H1 (cell line): ENCODE measurements around the gene REM2. TPM values are rescaled to one million over a fixed set of nuclear protein-coding genes. Genes with fewer than 3 reads are reported as not detected.

Experiments
- CTCF ChIA-PET: fragments of 300-600 bp; sonication (Branson Sonifier 250); formaldehyde crosslinking; loops from one replicate; lab custom pipeline; 2021; ENCODE audit not compliant: partially characterized antibody; lab: Charles Lee
- POLR2A ChIA-PET: fragments of 300-600 bp; sonication (Branson Sonifier 250); formaldehyde crosslinking; loops from one replicate; lab custom pipeline; 2021; ENCODE audit warnings: inconsistent platforms; ENCODE audit not compliant: partially characterized antibody; lab: Charles Lee
- DNase-seq, 2 experiments: peaks; one replicate each; pipeline versions ENCODE4 v3.0.0 to v3.0.0-alpha.2; 2010 to 2022; ENCODE audit warnings: low spot score in 2 of 2, low read depth in 1 of 2, mixed read lengths in 1 of 2
- FAIRE-seq: peaks from 2 replicates; lab custom pipeline; 2011; peaks lifted over from hg19 to GRCh38; lab: Jason Lieb, UNC
- H2AFZ ChIP-seq: 2 replicates; pipeline ENCODE4 v1.8.1; 2012; ENCODE audit warnings: low read length, inconsistent platforms
- H2AK5ac ChIP-seq: 2 replicates; pipeline ENCODE4 v1.6.1; 2013; ENCODE audit warnings: low read depth, low read length
- H2BK120ac ChIP-seq: replicated peaks from 2 replicates; pipeline ENCODE3; 2013; ENCODE audit warnings: low read depth, low read length, inconsistent platforms
- H2BK12ac ChIP-seq: 2 replicates; pipeline ENCODE4 v1.6.1; 2013; ENCODE audit warnings: low read depth, low read length
- H2BK15ac ChIP-seq: 2 replicates; pipeline ENCODE4 v1.6.1; 2013; ENCODE audit warnings: low read length
- H2BK20ac ChIP-seq: 2 replicates; pipeline ENCODE4 v1.6.1; 2013; ENCODE audit warnings: low read length
- H2BK5ac ChIP-seq: 2 replicates; pipeline ENCODE4 v1.6.1; 2013; ENCODE audit warnings: low read depth, low read length
- H3K14ac ChIP-seq: 2 replicates; pipeline ENCODE4 v1.6.1; 2013; ENCODE audit warnings: inconsistent platforms; ENCODE audit not compliant: insufficient read length
- H3K18ac ChIP-seq: 2 replicates; pipeline ENCODE4 v1.6.1; 2013; ENCODE audit warnings: low read length; ENCODE audit errors: extremely low read depth
- H3K23ac ChIP-seq: 2 replicates; pipeline ENCODE4 v1.6.1; 2013; ENCODE audit warnings: inconsistent platforms; ENCODE audit not compliant: insufficient read length
- H3K23me2 ChIP-seq: 2 replicates; pipeline ENCODE4 v1.6.1; 2013; ENCODE audit warnings: low read depth, low read length
- H3K27ac ChIP-seq: 2 replicates; pipeline ENCODE4 v1.6.1; 2011; ENCODE audit warnings: low read depth, low read length, inconsistent platforms
- H3K27me3 ChIP-seq, 4 experiments: replicated peaks in 1 of 4; 1 replicate in 1 of 4; 2 replicates in 3 of 4; pipeline versions ENCODE4 v1.6.1 to v1.8.1; 2011 to 2013; ENCODE audit warnings: low read length in 3 of 4, mild to moderate bottlenecking in 3 of 4, inconsistent platforms in 2 of 4, mixed read lengths in 2 of 4, moderate library complexity in 1 of 4; ENCODE audit not compliant: control insufficient read depth in 3 of 4, insufficient read depth in 3 of 4; ENCODE audit errors: extremely low read depth in 1 of 4
- H3K36me3 ChIP-seq, 4 experiments: 2 replicates each; pipeline versions ENCODE4 v1.6.1 to v1.8.1; 2011 to 2013; ENCODE audit warnings: mild to moderate bottlenecking in 4 of 4, low read length in 3 of 4, moderate library complexity in 2 of 4, control low read depth in 1 of 4, inconsistent platforms in 1 of 4; ENCODE audit not compliant: insufficient read depth in 4 of 4, control insufficient read depth in 2 of 4
- H3K4ac ChIP-seq: replicated peaks from 2 replicates; pipeline ENCODE3; 2013; ENCODE audit warnings: low read length, low read depth, mixed read lengths, inconsistent platforms; ENCODE audit not compliant: insufficient read length
- H3K4me1 ChIP-seq, 4 experiments: replicated peaks in 1 of 4; 1 replicate in 1 of 4; 2 replicates in 3 of 4; pipeline versions ENCODE4 v1.6.1 to v1.8.1; 2011 to 2013; ENCODE audit warnings: low read length in 3 of 4, inconsistent platforms in 2 of 4, mixed read lengths in 1 of 4; ENCODE audit not compliant: insufficient read depth in 4 of 4, control insufficient read depth in 3 of 4
- H3K4me2 ChIP-seq, 2 experiments: 2 replicates each; pipeline versions ENCODE4 v1.6.1 to v1.8.1; 2011 to 2013; ENCODE audit warnings: low read depth in 2 of 2, low read length in 2 of 2, control low read depth in 1 of 2, inconsistent platforms in 1 of 2, mild to moderate bottlenecking in 1 of 2; ENCODE audit not compliant: insufficient read depth in 1 of 2
- H3K4me3 ChIP-seq, 4 experiments: fragments of 200-600, 300-600 bp in 1 of 4; sonication (generic), shearing (Covaris generic), sonication (Bioruptor Twin) in 1 of 4; 2 replicates each; pipeline versions ENCODE4 v1.5.1 to v1.8.1; 2011 to 2016; ENCODE audit warnings: low read length in 4 of 4, low read depth in 3 of 4, control low read depth in 2 of 4, inconsistent platforms in 2 of 4, mild to moderate bottlenecking in 2 of 4, mixed read lengths in 1 of 4, moderate library complexity in 1 of 4; ENCODE audit not compliant: insufficient read depth in 2 of 4; ENCODE audit errors: extremely low read depth in 1 of 4
- H3K56ac ChIP-seq: replicated peaks from 2 replicates; pipeline ENCODE3; 2013; ENCODE audit warnings: low read depth, mild to moderate bottlenecking, mixed read lengths, low read length, inconsistent platforms; ENCODE audit not compliant: insufficient read length
- H3K79me1 ChIP-seq: 2 replicates; pipeline ENCODE4 v1.6.1; 2013; ENCODE audit warnings: low read depth, low read length, control low read depth
- H3K79me2 ChIP-seq, 2 experiments: 2 replicates each; pipeline versions ENCODE4 v1.6.1 to v1.8.1; 2012 to 2013; ENCODE audit warnings: low read length in 2 of 2, mild to moderate bottlenecking in 2 of 2, inconsistent platforms in 1 of 2; ENCODE audit not compliant: insufficient read depth in 2 of 2, control insufficient read depth in 1 of 2
- H3K9ac ChIP-seq, 4 experiments: replicated peaks in 1 of 4; 1 replicate in 1 of 4; 2 replicates in 3 of 4; pipeline versions ENCODE4 v1.6.1 to v1.8.1; 2011 to 2013; ENCODE audit warnings: low read depth in 3 of 4, low read length in 3 of 4, control low read depth in 2 of 4, mild to moderate bottlenecking in 2 of 4, moderate library complexity in 2 of 4, inconsistent platforms in 1 of 4; ENCODE audit errors: extremely low read depth in 1 of 4
- H3K9me3 ChIP-seq, 2 experiments: 2 replicates each; pipeline versions ENCODE4 v1.6.1 to v1.8.1; 2012 to 2013; ENCODE audit warnings: mild to moderate bottlenecking in 2 of 2, moderate library complexity in 2 of 2, control low read depth in 1 of 2, inconsistent platforms in 1 of 2, low read depth in 1 of 2, low read length in 1 of 2, mixed read lengths in 1 of 2; ENCODE audit not compliant: insufficient read depth in 2 of 2
- H4K20me1 ChIP-seq, 2 experiments: replicated peaks in 1 of 2; 2 replicates each; pipeline versions ENCODE3 to v1.8.1; 2011 to 2013; ENCODE audit warnings: inconsistent platforms in 2 of 2, low read length in 2 of 2, mild to moderate bottlenecking in 1 of 2; ENCODE audit not compliant: insufficient read depth in 2 of 2, control insufficient read depth in 1 of 2
- H4K5ac ChIP-seq: 2 replicates; pipeline ENCODE4 v1.6.1; 2013; ENCODE audit warnings: low read length, low read depth, mixed read lengths, inconsistent platforms; ENCODE audit not compliant: insufficient read length
- H4K8ac ChIP-seq: 2 replicates; pipeline ENCODE4 v1.8.0; 2013; ENCODE audit warnings: mild to moderate bottlenecking, moderate library complexity, low read length, inconsistent platforms; ENCODE audit not compliant: insufficient read depth; ENCODE audit errors: extremely low read depth
- H4K91ac ChIP-seq: replicated peaks from 2 replicates; pipeline ENCODE3; 2013; ENCODE audit warnings: low read length, mixed read lengths, inconsistent platforms; ENCODE audit not compliant: insufficient read length
- CHD2 ChIP-seq: IDR thresholded peaks from 2 replicates; pipeline ENCODE4 v1.6.1; 2012; ENCODE audit warnings: low read length, improper control_type of control experiment
- KDM4A ChIP-seq: IDR thresholded peaks from one replicate; pipeline ENCODE4 v1.7.1; 2012; ENCODE audit warnings: low read depth, mild to moderate bottlenecking, moderate library complexity, low read length, inconsistent platforms; ENCODE audit not compliant: severe bottlenecking
- PHF8 ChIP-seq: fragments of 200-600 bp; sonication (generic); conservative IDR thresholded peaks from 2 replicates; pipeline ENCODE4 v1.7.1; 2012; ENCODE audit warnings: low read depth, mild to moderate bottlenecking, inconsistent platforms, low read length, moderate library complexity
- RNF2 ChIP-seq: fragments of 200-900, 300-1000 bp; sonication (generic); IDR thresholded peaks from 2 replicates; pipeline ENCODE4 v1.7.1; 2016; ENCODE audit warnings: borderline replicate concordance, low read depth, mild to moderate bottlenecking, antibody characterized with exemption, low read length; ENCODE audit not compliant: poor library complexity, severe bottlenecking; ENCODE audit errors: missing control alignments
- SAP30 ChIP-seq: fragments of 300-600 bp; sonication (generic); IDR thresholded peaks from 2 replicates; pipeline ENCODE4 v1.7.1; 2012; ENCODE audit warnings: low read length, moderate library complexity, mild to moderate bottlenecking, inconsistent platforms; ENCODE audit not compliant: insufficient read depth, insufficient replicate concordance
- SP1 ChIP-seq: IDR thresholded peaks from 2 replicates; pipeline ENCODE4 v1.6.1; 2011; ENCODE audit warnings: low read depth, low read length
- WGBS, 2 experiments: shearing (Covaris generic) in 1 of 2; methylation state at CpG; one replicate each; pipeline versions ENCODE4 v1.1.6 to v1.1.7; 2013 to 2015; ENCODE audit warnings: low lambda C conversion rate in 2 of 2, mixed read lengths in 2 of 2, inconsistent platforms in 1 of 2, low coverage in 1 of 2, missing lambda C conversion rate in 1 of 2; ENCODE audit not compliant: insufficient replicate concordance in 2 of 2, insufficient coverage in 1 of 2, insufficient read length in 1 of 2; ENCODE audit errors: extremely low coverage in 1 of 2, missing lambda C conversion rate in 1 of 2; 5-methylcytosine and 5-hydroxymethylcytosine counted together
- polyA plus RNA-seq, 7 experiments: library from polyadenylated mRNA; depleted of rRNA in 3 of 7; stranded (reverse) in 5 of 7; unstranded in 2 of 7; fragments of >200 nt in 5 of 7; fragments of 200-250 nt in 2 of 7; gene quantifications; 1 replicate in 5 of 7; 2 replicates in 1 of 7; 4 replicates in 1 of 7; pipeline versions ENCODE4 v1.2.1 to v1.2.3, GENCODE V29; 2011 to 2013; ENCODE audit warnings: missing spikeins in 2 of 7, mixed read lengths in 2 of 7
- total RNA-seq: library from RNA; stranded (reverse); fragmentation: NEBNext Ultra II Directional; extraction: Animal tissue kit (Norgen Biotek cat#: 25700); gene quantifications from 2 replicates; pipeline ENCODE4 v1.2.1, GENCODE V29; 2021
- TF ChIP-seq, protein P1 (sequence below), 3 experiments: IDR thresholded peaks; 1 replicate in 2 of 3; 2 replicates in 1 of 3; pipeline versions ENCODE4 v1.5.1 to v1.6.1; 2011; ENCODE audit warnings: low read length in 3 of 3, mild to moderate bottlenecking in 3 of 3, inconsistent platforms in 2 of 3, low read depth in 1 of 3, moderate library complexity in 1 of 3; ENCODE audit not compliant: insufficient read depth in 1 of 3; ENCODE audit errors: control extremely low read depth in 1 of 3
- TF ChIP-seq, protein P2 (sequence below): IDR thresholded peaks from 2 replicates; pipeline ENCODE4 v1.6.1; 2012; ENCODE audit warnings: inconsistent platforms
- TF ChIP-seq, protein P3 (sequence below): IDR thresholded peaks from 2 replicates; pipeline ENCODE4 v1.6.1; 2012; ENCODE audit warnings: inconsistent platforms

The REM2 gene
- total and polyA plus RNA-seq, 2 of the 8 experiments (the other 6 are each of a cell fraction or from before 2014, with no cell fraction given): 1.00 to 1.1 TPM

DNA sequence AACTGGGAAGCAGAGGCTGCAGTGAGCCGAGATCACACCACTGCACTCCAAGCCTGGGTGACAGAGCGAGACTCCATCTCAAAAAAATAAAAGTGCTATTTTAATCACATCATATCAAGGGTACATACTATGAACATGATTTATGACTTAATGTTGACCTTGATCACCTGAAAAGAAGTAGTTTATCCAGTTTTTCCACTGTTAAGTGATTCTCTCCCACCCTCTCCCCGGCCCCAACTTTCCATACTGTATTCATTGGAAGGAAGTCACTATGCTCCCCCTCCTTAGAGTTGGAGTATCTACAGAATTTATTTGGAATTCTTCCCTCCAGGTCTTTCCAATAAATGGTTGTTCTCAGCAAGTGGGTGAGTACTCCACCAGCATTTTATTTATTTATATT is 49.1 kb downstream of the REM2 start:
- H2BK12ac ChIP-seq: no peak overlapping the region
- no peak overlapping the region for H2BK15ac ChIP-seq
- H3K27me3 ChIP-seq: no peaks in the 10 kb centered on the region
- FAIRE-seq: no peak
- peaks cover 0 to 3% (median 2%) of the 10 kb centered on the region in 4 experiments; a peak in 4 of 8 replicates for H3K36me3 ChIP-seq
- H3K18ac ChIP-seq: no peak overlapping the region
- no peak overlapping the region for H3K4me2 ChIP-seq
- H3K4me3 ChIP-seq: no peak overlapping the region
- no peaks in the 10 kb centered on the region for H4K20me1 ChIP-seq
- no peak overlapping the region for H2BK120ac ChIP-seq
- no peak overlapping the region for H4K5ac ChIP-seq
- no peak overlapping the region for H3K14ac ChIP-seq
- H3K9me3 ChIP-seq: no peaks in the 10 kb centered on the region
- no peak overlapping the region for H2BK20ac ChIP-seq
- H3K4me1 ChIP-seq: peaks cover 0 to 3% (median 1%) of the 10 kb centered on the region in 4 experiments; a peak in 3 of 7 replicates
- peaks cover 5% of the 10 kb centered on the region; the same call in 1 of the 2 replicates for H3K79me1 ChIP-seq
- CTCF ChIA-PET: interaction anchor here (3.2 kb wide), 1 partner anchor 54 kb away, joined by 20 read pairs; no protein-coding TSS in a partner anchor
- no peak overlapping the region for H2BK5ac ChIP-seq
- 85% methylated on average over 3 of the region's 3 CpGs; no CpG with 5 or more reads in 1 of the 2 experiments for WGBS, 2 experiments
- H3K23ac ChIP-seq: no peak overlapping the region
- H2AFZ ChIP-seq: no peak overlapping the region
- H3K79me2 ChIP-seq: peaks cover 5 to 17% of the 10 kb centered on the region in 2 experiments
- no peak overlapping the region for H3K9ac ChIP-seq
- no peak overlapping the region for H4K91ac ChIP-seq
- DNase-seq: no peak
- peaks cover 9% of the 10 kb centered on the region for H3K23me2 ChIP-seq
- H2AK5ac ChIP-seq: no peak overlapping the region
- H3K56ac ChIP-seq: no peak overlapping the region
- no peak overlapping the region for H3K27ac ChIP-seq
- H3K4ac ChIP-seq: no peak overlapping the region
- POLR2A ChIA-PET: no interaction called here
- no peak overlapping the region for H4K8ac ChIP-seq
- TF ChIP-seq, protein P1, sequence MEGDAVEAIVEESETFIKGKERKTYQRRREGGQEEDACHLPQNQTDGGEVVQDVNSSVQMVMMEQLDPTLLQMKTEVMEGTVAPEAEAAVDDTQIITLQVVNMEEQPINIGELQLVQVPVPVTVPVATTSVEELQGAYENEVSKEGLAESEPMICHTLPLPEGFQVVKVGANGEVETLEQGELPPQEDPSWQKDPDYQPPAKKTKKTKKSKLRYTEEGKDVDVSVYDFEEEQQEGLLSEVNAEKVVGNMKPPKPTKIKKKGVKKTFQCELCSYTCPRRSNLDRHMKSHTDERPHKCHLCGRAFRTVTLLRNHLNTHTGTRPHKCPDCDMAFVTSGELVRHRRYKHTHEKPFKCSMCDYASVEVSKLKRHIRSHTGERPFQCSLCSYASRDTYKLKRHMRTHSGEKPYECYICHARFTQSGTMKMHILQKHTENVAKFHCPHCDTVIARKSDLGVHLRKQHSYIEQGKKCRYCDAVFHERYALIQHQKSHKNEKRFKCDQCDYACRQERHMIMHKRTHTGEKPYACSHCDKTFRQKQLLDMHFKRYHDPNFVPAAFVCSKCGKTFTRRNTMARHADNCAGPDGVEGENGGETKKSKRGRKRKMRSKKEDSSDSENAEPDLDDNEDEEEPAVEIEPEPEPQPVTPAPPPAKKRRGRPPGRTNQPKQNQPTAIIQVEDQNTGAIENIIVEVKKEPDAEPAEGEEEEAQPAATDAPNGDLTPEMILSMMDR (IDR thresholded peaks at IDR 0.05; ENCODE audit: control extremely low read depth in 1 of 3, insufficient read depth in 1 of 3, low read depth in 1 of 3, low read length in 3 of 3): no peak
- TF ChIP-seq SP1: no peak
- TF ChIP-seq PHF8: no peak
- TF ChIP-seq CHD2: no peak
- no peak for TF ChIP-seq RNF2
- TF ChIP-seq, protein P2, sequence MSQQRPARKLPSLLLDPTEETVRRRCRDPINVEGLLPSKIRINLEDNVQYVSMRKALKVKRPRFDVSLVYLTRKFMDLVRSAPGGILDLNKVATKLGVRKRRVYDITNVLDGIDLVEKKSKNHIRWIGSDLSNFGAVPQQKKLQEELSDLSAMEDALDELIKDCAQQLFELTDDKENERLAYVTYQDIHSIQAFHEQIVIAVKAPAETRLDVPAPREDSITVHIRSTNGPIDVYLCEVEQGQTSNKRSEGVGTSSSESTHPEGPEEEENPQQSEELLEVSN: no peak
- TF ChIP-seq, protein P3, sequence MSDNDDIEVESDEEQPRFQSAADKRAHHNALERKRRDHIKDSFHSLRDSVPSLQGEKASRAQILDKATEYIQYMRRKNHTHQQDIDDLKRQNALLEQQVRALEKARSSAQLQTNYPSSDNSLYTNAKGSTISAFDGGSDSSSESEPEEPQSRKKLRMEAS: no peak
- no peak for TF ChIP-seq KDM4A
- no peak for TF ChIP-seq SAP30
